EL (cell line): ENCODE measurements around the gene SERTAD3.

Source experiments
- DNase-seq: peaks from one replicate; pipeline ENCODE4 v3.0.0-alpha.2; 2016

SERTAD3 gene

DNA sequence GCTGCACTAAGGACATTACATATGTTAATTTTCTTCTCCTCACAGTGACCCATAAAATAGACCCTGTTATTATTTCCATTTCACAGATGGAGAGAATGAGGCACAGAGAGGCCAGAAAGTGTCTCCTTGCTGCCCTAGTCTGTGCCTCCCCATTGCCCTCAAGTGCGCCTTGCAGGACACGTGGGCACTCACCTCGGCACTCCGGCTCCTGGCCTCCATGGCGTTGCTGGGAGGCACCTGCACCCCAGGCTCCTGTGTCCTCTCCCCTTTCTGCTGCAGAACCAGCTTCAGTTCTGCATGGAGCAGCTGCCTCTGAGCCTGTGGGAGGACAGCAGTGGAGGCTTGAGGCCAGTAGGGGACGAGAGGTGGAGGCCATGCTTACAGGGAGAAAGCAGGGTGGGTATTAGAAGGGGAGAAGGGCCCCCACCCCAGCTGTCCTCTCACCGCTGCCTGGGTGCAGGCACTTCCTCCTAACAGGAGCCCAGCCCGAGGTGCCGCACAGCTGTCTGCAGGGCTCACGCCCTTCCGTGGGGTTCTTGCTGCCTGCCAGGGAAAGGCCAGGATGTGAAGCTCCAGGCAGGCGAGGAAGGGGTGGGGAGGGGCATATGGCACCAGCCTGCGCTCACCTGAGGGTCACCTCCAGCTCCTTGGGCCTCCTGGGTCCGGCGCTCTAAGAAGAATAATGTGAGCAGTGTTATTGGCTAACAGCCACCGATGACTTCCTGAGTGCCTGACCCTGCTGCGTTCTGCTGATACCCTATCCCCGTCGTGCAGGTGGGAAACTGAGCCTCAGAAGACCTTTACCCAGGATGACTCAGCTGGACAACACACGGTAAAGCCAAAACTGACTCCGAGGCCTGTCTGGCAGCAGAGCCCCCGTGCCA is 36.2 kb downstream of the SERTAD3 start:
- no peak for DNase-seq

DNA sequence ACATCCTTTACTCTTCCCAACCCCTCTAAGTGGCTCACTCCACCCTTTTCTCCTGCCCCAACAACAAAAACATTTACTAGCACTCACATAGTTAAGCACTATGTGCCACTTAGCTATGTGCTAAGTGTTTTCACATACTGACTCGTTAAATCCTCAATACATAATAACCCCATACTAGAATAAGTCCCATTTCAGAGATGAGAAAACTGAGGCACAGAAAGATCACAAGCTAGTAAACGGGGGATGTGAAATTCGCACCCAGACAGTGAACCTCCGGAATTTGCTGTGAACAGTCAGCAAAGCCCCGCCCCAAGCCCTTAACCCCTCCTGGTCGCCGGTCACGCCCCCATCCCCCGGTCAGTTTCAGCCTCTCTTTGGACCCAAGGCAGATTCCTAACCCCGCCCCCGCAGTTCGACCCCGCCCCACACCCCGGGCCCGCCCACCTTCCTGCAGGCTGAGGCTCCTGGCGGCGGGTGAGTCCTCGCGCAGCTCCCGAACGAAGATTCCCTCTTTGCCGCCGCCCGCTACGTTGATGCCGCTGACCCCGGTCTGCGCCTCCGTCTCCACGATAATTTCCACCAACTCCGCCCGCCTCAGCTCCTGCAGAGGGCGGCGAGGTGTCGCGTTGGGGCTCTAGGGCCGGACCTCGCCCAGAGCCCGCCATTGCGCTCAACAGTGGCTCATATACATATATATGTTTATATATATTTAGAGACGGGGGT is 40.7 kb downstream of the SERTAD3 start:
- DNase-seq = peak; percentile 92

DNA sequence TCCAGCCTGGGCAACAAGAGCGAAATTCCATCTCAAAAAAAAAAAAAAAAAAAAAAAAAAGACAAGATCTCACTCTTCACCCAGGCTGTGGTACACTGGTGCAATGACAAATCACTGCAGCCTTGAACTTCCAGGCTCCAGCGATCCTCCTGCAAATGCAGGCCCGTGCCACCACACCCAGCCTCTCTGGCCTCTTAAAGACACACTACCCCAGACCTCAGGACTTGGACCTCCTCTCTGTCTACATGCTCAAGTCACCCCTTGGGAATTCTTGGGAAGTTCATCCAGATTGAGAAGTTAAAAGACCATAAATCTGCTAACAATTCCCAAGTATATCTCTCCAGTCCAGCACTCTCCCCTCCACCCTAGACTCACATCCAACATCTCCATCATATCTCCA is 43.6 kb downstream of the SERTAD3 start:
- no peak for DNase-seq

DNA sequence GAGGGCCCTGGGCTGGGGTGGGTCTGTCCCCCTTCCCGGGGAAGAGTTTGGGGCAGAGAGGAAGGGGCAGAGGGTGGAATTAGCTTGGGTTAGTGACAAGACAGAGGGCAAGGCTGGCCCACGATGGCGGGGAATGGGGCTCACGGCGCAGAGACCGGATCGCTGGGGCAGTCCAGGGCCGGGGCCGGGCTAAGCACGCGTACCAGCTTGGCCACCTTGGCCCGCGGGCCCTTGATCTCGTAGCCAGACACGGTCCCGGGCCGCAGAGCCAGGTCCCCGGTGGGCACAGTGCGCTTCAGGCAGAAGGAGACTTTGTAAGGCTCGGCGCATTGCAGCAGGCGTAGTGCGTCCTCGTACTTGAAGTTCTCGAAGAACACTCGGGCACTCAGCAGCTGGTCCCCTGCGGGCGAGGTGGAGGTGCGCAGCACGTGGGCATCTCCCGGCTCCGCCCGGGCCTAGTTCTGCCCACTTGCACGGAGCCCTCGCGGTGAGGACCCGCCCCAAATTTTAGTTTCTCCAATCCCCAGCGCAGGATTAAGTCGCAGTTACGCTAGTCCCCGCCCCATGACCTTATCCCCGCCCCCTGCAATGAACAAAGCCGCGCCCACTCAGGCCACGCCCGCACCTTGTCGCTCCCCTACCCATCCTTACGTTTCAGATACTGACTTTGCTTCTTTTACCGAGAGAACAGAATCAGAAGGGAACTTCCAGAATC is 45.6 kb downstream of the SERTAD3 start:
- DNase-seq = no peak

DNA sequence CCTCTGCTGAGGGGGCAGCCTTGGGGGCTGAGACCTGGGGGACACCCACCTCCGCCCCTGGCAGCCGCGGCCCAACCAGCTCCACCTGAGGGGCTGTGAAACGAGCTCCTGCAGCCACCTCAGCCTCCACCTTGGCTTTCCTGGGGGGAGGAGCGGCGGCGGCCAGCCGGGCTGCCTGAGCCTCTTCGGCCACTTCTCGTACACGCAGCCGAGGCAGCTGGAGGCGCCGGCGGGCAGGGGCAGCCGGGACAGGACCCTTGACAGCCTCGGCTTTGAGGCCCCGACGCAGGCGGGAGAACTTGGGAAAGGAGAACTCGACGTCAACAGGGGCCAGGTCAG is 46.6 kb downstream of the SERTAD3 start:
- DNase-seq = no peak

DNA sequence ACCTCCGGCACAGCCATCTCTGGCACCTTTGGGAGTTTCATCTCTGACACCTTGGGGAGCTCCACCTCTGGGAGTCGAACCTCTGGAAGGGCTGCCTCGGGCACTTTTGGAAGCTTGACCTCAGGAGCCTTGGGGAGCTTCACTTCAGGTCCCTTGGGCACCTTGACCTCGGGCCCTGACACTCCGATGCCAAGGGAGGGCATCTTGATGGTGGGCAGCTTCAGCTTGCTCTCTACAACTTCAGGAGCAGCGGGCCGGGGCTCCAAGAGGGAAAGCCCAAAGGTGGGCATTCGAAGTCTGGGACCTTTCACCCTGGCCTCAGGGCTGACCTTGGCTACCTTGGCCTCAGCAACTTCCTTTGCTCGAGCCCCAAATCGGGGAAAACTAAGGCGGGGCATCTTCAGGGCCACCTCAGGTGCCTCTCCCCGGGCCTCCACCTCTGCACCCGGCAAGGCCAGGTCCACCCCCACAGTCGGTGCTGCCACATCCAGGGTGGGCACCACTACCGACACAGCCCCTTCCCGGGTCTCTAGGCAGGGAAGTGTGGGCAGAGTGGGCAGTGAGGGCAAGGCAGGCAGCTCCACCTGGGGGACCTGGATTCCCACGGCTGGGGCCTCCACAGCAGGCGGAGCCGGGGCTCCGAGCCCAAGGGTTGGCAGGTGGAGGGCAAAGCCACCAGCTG is 47.1 kb downstream of the SERTAD3 start:
- no peak for DNase-seq

DNA sequence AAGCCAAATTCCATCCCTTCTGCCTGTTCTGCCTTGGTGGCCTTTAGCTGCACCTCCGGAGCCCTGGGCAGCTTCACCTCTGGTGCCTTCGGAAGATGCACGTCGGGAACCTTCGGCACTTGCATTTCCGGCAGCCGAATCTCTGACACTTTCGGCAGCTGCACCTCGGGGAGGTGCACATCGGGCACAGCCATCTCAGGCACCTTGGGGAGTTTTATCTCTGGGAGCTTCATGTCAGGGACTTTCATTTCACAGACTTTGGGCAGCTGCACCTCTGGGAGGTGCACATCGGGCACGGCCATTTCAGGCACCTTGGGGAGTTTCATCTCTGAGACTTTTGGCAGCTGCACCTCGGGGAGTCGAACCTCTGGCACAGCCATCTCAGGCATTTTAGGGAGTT is 48.2 kb downstream of the SERTAD3 start:
- DNase-seq = no peak

DNA sequence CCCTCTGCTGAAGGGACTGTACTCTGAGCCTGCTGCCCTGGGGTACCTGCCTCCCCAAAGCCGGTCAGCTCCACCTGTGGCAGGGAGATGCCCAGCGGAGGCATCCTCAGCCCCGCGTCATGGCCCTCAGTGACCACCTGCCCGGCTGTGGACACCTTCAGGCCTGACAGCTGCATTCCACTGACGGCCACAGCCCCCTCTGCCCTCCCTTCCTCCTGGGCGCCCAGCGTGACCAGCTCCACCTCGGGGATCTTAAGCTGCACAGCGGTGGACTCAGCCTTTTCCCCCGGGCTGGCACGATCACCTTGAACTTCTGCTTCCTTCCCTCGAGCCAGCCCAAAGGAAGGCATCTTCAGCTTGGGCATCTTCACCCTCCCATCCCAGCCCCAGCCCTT is 49.3 kb downstream of the SERTAD3 start:
- DNase-seq = no peak

DNA sequence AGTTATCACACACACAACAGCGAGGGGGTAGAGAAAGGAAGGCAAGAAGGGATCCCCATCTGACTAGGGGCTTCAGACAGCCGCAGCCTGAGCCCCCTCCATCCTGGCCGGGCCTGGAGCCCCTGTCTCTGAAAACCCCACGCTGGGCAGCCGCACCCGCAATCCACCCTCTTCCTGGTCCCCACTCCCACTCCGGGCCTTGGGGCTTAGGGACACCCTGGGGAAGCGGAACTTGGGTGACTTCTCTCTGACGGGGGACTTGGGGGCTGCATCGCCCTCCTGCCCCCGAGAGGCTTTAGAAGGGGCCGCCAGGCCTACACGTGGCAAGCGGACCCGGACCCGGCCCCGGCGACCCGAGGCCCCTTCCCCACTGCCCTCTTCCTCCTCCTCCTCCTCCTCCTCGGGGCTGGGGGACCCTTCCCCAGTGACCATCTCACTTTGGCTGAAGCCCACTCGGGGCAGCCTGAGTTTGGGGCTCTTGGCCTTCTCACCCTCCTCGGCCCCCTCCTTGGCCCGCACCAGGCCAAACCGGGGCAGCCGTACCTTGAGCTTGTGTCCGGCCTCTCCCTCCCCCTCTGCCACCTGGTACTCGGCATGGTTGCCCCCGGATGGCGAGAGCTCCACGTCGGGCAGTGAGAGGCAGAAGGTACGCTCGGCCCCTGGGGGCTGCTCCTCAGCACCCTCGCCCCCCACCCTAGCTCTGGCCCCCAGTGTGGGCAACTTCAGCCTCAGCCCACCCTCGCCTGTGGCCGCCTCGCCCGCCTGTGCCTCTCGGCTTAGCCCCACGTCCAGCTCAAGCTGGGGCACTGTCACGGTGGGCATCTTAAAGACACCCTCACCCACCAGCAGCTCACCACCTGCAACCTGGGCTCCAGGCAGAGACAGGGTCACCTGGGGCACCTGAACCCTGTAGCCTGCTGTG is 50.0 kb downstream of the SERTAD3 start:
- DNase-seq = no peak

DNA sequence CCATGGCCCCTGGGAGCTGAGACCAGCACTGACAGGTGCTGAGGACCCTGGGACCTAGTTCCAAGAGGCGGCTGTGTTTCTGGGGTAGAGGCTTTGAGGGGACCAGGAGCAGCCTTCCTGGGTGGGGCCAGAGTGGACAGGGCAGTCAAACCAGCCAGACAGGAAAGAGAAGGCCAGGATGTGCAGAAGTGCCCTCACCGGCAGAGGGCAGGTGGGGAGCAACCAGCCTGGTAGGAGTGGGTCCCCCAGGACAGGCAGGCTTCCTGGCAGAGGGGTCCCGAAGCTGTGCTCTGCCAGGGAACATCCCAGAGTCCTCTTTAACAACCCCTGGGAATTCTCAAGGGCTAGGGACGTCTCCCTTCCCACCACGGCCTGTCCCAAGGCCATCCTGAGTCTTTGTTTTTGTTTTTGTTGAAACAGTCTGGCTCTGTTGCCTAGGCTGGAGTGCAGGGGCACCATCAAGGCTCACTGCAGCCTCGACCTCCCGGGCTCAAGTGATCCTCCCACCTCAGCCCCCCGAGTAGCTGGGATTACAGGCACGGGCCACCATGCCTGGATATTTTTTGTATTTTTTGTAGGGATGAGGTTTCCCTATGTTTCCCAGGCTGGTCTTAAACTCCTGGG is 51.1 kb downstream of the SERTAD3 start:
- no peak for DNase-seq

DNA sequence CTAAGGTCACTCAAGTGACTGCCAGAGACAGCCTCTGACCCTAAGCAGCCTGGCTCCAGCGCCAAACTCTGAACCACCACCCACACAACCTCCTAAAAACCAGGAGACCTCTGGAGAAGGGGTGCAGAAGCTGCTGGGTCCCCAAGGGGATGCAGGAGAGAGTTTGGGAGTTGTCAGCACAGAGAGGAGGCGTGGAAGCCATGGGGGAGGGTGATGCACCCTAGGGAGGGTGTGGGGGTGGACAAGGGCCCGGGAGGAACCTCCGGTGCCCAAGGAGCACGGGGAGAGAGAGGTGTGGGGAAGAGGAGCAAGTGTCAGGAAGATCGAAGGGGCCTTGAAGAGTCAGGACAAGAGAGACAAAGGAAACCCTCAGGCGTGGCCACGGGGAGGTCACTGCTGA is 52.0 kb downstream of the SERTAD3 start:
- no peak for DNase-seq
